Tibial nerve (tissue), 4 donors: ENCODE results near the gene KCNQ1.
"Not testable (repeated sequence)": the region's sequence is repeated elsewhere in the genome, so short reads cannot be mapped to it uniquely, and the experiment has no call there.

Experiments
- EP300 ChIP-seq, 2 donors: sonication (generic); formaldehyde crosslinking; IDR thresholded peaks; one replicate each; pipeline ENCODE4 v1.6.1; 2017; ENCODE audit warnings: antibody characterized with exemption in 2 of 2, mild to moderate bottlenecking in 1 of 2
- POLR2A ChIP-seq, 2 donors: fragments of 450-650 bp; IDR thresholded peaks; one replicate each; pipeline ENCODE4 v1.6.1; 2017; ENCODE audit warnings: antibody characterized with exemption in 2 of 2, mild to moderate bottlenecking in 2 of 2, moderate library complexity in 2 of 2
- TF ChIP-seq, protein P1 (sequence below), 5 experiments: fragments of 200-600 bp in 3 of 5; fragments of 450-650 bp in 2 of 5; sonication (generic) in 3 of 5; IDR thresholded peaks; one replicate each; pipeline ENCODE4 v1.5.1; 2016 to 2019; ENCODE audit warnings: antibody characterized with exemption in 5 of 5, mild to moderate bottlenecking in 3 of 5, moderate library complexity in 2 of 5

DNA sequence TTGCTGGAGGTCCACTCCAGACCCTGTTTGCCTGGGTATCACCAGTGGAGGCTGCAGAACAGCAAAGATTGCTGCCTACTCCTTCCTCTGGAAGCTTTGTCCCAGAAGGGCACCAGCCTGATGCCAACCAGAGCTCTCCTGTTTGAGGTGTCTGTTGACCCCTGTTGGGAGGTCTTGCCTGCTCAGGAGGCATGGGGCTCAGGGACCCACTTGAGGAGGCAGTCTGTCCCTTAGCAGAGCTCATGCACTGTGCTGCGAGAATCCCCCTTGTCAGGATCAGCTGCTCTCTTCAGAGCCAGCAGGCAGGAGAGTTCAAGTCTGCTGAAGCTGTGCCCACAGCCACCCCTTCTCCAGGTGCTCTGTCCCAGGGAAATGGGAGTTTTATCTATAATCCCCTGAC, 53.1 kb downstream of the KCNQ1 start:
- TF ChIP-seq, protein P1, sequence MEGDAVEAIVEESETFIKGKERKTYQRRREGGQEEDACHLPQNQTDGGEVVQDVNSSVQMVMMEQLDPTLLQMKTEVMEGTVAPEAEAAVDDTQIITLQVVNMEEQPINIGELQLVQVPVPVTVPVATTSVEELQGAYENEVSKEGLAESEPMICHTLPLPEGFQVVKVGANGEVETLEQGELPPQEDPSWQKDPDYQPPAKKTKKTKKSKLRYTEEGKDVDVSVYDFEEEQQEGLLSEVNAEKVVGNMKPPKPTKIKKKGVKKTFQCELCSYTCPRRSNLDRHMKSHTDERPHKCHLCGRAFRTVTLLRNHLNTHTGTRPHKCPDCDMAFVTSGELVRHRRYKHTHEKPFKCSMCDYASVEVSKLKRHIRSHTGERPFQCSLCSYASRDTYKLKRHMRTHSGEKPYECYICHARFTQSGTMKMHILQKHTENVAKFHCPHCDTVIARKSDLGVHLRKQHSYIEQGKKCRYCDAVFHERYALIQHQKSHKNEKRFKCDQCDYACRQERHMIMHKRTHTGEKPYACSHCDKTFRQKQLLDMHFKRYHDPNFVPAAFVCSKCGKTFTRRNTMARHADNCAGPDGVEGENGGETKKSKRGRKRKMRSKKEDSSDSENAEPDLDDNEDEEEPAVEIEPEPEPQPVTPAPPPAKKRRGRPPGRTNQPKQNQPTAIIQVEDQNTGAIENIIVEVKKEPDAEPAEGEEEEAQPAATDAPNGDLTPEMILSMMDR (IDR thresholded peaks at IDR 0.05): not testable (repeated sequence)
- TF ChIP-seq POLR2A, EP300 (IDR thresholded peaks at IDR 0.05): not testable (repeated sequence)
